Small intestine (tissue), 7 donors: ENCODE data around the gene SKI. TPM values are rescaled to one million over a fixed set of nuclear protein-coding genes. Genes with fewer than 3 reads are reported as not detected.
"Not testable (repeated sequence)": the region's sequence is repeated elsewhere in the genome, so short reads cannot be mapped to it uniquely, and the experiment has no call there.

Experiments used
- DNase-seq, 2 donors: peaks; one replicate each; pipeline versions ENCODE4 v3.0.0 to v3.0.0-alpha.2; 2013
- FAIRE-seq: peaks from 2 replicates; lab custom pipeline; 2012; peaks lifted over from hg19 to GRCh38; lab: Jason Lieb, UNC
- H3K27ac ChIP-seq, 3 donors: one replicate each; pipeline ENCODE4 v1.5.1; 2013; ENCODE audit warnings: low read length in 2 of 3, mild to moderate bottlenecking in 2 of 3, control low read depth in 1 of 3, inconsistent platforms in 1 of 3, low read depth in 1 of 3, moderate library complexity in 1 of 3
- H3K27me3 ChIP-seq, 3 donors: one replicate each; pipeline ENCODE4 v1.6.1; 2013; ENCODE audit warnings: low read length in 3 of 3, inconsistent platforms in 1 of 3; ENCODE audit not compliant: control insufficient read depth in 3 of 3, insufficient read depth in 3 of 3
- H3K36me3 ChIP-seq, 3 donors: one replicate each; pipeline ENCODE4 v1.6.1; 2013; ENCODE audit warnings: low read length in 3 of 3, inconsistent platforms in 1 of 3, low read depth in 1 of 3, mild to moderate bottlenecking in 1 of 3, moderate library complexity in 1 of 3; ENCODE audit not compliant: control insufficient read depth in 3 of 3, insufficient read depth in 2 of 3
- H3K4me1 ChIP-seq, 3 donors: one replicate each; pipeline ENCODE4 v1.6.1; 2013; ENCODE audit warnings: low read length in 2 of 3, inconsistent platforms in 1 of 3, low read depth in 1 of 3, mild to moderate bottlenecking in 1 of 3, moderate library complexity in 1 of 3; ENCODE audit not compliant: control insufficient read depth in 3 of 3, insufficient read depth in 2 of 3
- H3K4me3 ChIP-seq, 3 donors: one replicate each; pipeline ENCODE4 v1.5.1; 2013; ENCODE audit warnings: low read length in 3 of 3, control low read depth in 1 of 3, inconsistent platforms in 1 of 3, low read depth in 1 of 3, mild to moderate bottlenecking in 1 of 3, moderate library complexity in 1 of 3
- H3K9me3 ChIP-seq, 2 donors: one replicate each; pipeline ENCODE4 v1.6.1; 2013; ENCODE audit warnings: low read depth in 1 of 2, low read length in 1 of 2; ENCODE audit not compliant: control insufficient read depth in 2 of 2, insufficient read depth in 1 of 2
- WGBS, 3 donors: extraction: QIAGEN DNeasy Blood & Tissue Kit; methylation state at CpG; one replicate each; pipeline ENCODE4 v1.1.7; 2013; 5-methylcytosine and 5-hydroxymethylcytosine counted together
- polyA plus RNA-seq, 4 donors: library from polyadenylated mRNA; stranded (reverse) in 3 of 4; unstranded in 1 of 4; fragments of 200-250 nt in 3 of 4; fragments of 120-200 nt in 1 of 4; gene quantifications; one replicate each; pipeline versions ENCODE4 v1.2.1 to v1.2.3, GENCODE V29; 2013
- donor health status: healthy with polysubstance abuse.
- donor health status: control.
- donor health status: control.
- donor health status: Bipolar disorder and iron deficiency.
- donor health status: healthy.

Gene SKI
- polyA plus RNA-seq, 4 donors = 4.2 to 45.1 (median 11.6) TPM

DNA sequence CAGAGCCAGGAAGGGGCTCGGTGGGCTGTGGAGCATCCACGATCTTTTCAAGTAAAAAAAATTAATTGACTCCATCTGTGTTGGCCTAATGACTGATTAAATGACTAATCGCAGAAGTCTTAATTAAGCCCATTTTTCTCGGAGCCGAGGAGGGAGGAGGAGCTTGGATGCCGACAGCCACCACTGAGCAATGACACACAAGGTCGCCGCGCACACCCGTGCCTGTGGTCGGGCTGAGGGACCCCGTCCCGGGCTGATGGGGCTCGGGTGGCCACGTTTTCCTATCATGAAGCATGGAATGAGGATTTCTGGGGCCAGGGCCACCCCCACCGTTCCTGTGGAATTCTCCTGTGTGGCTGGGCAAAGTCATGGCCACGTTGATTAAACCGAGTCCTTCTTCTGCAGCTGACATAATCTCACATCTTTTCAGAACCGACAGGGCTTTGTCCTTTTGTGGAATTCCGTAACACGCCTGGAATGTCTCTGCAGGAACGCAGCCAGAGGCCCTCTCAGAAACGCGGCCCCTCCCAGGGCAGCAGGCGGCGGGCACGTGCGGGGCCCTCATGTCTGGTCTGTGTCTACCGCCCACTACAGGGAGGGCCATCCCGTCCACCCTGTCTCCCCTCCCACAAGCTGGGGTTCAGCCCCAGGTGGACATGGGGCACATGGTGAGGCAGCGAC is 102.5 kb downstream of the SKI start:
- Histone ChIP-seq H3K9me3 (no peaks in the 10 kb centered on the region), H3K27ac (peak overlapping the region in 2 of 3 donors; percentile 28 to 33), H3K4me1 (no peaks in the 10 kb centered on the region), H3K27me3 (no peaks in the 10 kb centered on the region), H3K4me3 (no peak overlapping the region), H3K36me3 (no peaks in the 10 kb centered on the region)
- DNase-seq = peak in 1 of 2 donors; percentile 32
- no peak for FAIRE-seq
- 66 to 76% (median 75%) methylated on average over 27 to 31 of the region's 31 CpGs for WGBS, 3 donors

DNA sequence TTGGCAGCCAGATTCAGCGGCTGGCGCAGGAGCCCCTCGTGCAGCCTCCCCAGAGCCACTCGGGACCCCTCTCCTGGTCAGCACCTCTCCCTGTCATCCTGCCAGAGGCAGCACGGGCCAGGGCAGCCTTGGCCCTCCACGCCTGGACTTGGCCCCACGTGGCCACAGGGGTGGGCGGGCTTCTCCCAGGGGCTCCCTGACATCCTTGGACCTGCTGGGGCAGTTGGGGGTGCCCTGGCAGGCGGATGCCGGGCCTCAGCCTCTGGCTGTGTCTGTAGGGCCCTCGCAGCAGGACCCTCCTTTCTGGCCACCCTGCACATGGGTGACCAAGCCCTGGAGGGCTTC is 103.1 kb downstream of the SKI start:
- H3K27me3 ChIP-seq = no peaks in the 10 kb centered on the region
- H3K4me3 ChIP-seq = no peak overlapping the region
- no peak for DNase-seq
- no peaks in the 10 kb centered on the region for H3K9me3 ChIP-seq
- no peak for FAIRE-seq
- peak overlapping the region in 1 of 3 donors; percentile 33 for H3K27ac ChIP-seq
- no peaks in the 10 kb centered on the region for H3K36me3 ChIP-seq
- no peaks in the 10 kb centered on the region for H3K4me1 ChIP-seq
- 78 to 82% (median 81%) methylated on average over 10 to 11 of the region's 11 CpGs for WGBS, 3 donors

DNA sequence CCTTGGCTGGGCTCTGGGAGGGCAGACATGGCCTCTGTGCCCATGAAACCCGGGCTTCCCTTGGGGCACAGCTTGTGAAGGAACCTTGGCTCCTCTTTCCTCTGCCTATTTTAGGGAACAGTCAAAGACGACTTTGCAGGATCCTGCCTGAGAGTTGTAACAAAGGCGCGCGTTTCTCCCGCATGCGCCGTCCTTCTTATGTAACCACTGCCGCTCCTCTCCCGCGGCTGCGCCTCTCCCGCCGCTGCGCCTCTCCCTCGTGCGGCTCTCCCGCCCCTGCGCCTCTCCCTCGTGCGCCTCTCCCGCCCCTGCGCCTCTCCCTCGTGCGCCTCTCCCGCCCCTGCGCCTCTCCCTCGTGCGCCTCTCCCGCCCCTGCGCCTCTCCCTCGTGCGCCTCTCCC is 103.5 kb downstream of the SKI start:
- H3K36me3 ChIP-seq, H3K9me3 ChIP-seq, H3K4me3 ChIP-seq, H3K27me3 ChIP-seq, H3K4me1 ChIP-seq, DNase-seq, FAIRE-seq: not testable (repeated sequence)
- 91 to 94% (median 92%) methylated on average over 21 to 33 of the region's 33 CpGs for WGBS, 3 donors
- H3K27ac ChIP-seq = peak overlapping the region in 1 of 3 donors; percentile 33

DNA sequence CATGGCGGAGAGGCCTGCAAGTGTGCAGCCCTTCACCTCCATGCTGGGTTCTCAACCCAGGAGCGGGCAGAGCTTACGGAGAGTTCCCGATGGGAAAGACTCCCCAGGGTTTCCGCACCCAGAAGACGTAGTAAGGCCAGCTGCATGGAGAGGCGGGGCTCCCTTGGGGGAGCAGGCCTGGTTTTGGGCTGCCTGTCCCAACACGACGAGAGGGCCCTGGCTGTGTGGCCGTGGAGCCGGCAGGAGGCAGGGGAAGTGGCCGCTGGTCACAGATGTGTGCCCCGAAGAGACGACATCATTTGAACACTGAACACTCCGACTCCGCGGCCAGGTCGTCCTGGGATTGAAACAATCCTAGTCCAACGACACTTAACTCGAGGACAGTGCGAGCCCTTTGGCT is 106.2 kb downstream of the SKI start:
- Histone ChIP-seq H3K27me3 (no peaks in the 10 kb centered on the region), H3K27ac (no peak overlapping the region), H3K9me3 (no peaks in the 10 kb centered on the region), H3K36me3 (no peaks in the 10 kb centered on the region), H3K4me1 (no peaks in the 10 kb centered on the region), H3K4me3 (no peak overlapping the region)
- DNase-seq (no peak), FAIRE-seq (no peak)
- WGBS, 3 donors = 91 to 92% (median 91%) methylated on average over 21 of the region's 21 CpGs

DNA sequence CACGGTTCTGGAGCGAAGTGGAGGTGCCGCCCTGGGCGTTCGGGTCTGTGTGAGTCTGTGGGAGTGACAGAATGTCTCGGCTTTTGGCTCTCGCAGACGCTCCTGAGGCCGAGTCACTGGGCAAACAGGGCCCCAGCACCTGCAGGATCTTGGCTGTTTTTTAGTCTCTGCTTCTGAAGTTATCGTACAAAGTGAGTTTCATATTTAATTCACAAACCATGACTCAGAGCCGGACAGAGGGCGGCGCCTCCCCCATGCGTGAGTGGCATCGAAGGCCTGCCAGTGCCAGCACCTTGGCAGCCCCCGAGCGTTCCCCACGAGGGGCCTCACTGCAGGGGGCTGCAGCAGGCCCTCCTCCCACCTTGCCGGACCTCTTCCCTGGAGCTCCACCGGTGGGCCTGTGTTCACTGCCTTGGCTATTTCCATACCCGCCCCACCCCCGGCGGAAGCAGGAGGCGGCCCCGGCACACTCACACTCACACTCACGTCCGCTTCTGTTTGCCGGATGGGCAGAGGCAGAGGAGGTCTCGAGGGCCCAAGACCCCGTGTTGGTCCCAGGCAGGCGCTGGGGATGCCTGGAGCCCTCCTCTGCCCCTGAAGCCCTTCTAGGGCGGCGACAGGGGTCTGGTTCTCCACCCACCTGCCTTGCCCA is 106.9 kb downstream of the SKI start:
- Histone ChIP-seq H3K9me3 (no peaks in the 10 kb centered on the region), H3K4me1 (no peaks in the 10 kb centered on the region), H3K27ac (no peak overlapping the region), H3K27me3 (no peaks in the 10 kb centered on the region), H3K36me3 (no peaks in the 10 kb centered on the region), H3K4me3 (no peak overlapping the region)
- DNase-seq (no peak), FAIRE-seq (no peak)
- WGBS, 3 donors = 70 to 79% (median 73%) methylated on average over 33 of the region's 33 CpGs

DNA sequence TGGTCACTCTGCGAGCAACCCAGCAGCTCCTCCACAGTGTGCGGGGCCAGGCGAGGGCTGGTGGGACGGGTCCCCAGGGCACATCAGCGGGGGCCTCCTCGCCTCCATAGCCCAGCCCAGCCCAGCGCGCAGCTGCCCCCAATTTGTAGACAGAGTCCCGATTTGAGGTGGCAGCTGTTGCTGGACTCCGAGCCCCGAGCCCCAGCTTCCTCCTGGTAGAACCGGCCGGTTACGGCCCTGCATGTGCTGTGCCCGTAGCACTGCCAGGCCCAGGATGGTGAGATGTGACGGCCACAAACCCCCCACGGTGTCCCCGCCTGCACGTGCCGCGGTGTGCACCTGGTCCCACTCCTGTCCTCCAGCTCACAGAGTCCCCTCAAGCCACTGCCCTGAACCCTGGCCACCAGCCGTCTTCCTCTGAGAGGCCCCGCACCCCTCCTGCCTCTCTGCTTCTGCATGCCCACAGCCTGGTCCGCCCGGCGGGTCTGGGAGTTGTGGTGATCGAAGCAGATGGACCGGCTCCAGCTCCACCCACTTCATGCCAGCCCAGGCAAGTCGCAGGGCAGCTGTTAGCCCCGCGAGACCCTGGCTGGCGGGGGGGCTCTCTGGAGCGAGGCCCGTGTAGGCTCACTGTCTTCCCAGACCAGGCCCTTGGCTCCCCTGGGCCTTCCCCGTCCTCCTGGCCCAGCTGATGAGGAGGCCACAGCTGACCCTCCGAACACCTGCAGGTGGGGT is 107.8 kb downstream of the SKI start:
- Histone ChIP-seq H3K4me1 (no peaks in the 10 kb centered on the region), H3K9me3 (no peaks in the 10 kb centered on the region), H3K27me3 (no peaks in the 10 kb centered on the region), H3K27ac (no peak overlapping the region), H3K36me3 (no peaks in the 10 kb centered on the region), H3K4me3 (no peak overlapping the region)
- DNase-seq (no peak), FAIRE-seq (no peak)
- WGBS, 3 donors = 82 to 92% (median 84%) methylated on average over 35 to 36 of the region's 36 CpGs

DNA sequence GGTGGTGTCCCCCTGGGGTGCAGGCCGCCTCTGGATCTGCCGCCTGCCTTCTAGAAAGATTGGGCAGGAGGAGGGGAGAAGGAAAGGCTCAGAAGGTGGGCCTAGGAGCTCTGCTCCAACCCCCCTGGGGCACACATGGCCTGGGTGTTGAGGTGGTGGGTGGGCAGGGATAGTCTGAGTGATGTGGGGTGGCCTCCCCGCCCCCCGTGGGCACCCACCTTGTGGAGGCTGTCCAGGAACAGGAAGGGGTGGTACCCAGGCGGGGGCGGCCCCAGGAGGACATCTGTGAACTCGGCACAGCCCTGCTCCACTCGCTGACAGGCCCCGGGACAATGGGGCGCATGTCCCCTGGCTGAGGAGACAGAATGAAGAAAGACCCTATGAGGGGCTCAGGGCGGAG is 108.4 kb downstream of the SKI start:
- DNase-seq = no peak
- no peak overlapping the region for H3K4me3 ChIP-seq
- no peaks in the 10 kb centered on the region for H3K36me3 ChIP-seq
- H3K9me3 ChIP-seq = no peaks in the 10 kb centered on the region
- H3K27me3 ChIP-seq = no peaks in the 10 kb centered on the region
- FAIRE-seq = no peak
- WGBS, 3 donors = 69 to 85% (median 75%) methylated on average over 9 to 11 of the region's 11 CpGs
- no peaks in the 10 kb centered on the region for H3K4me1 ChIP-seq
- no peak overlapping the region for H3K27ac ChIP-seq

DNA sequence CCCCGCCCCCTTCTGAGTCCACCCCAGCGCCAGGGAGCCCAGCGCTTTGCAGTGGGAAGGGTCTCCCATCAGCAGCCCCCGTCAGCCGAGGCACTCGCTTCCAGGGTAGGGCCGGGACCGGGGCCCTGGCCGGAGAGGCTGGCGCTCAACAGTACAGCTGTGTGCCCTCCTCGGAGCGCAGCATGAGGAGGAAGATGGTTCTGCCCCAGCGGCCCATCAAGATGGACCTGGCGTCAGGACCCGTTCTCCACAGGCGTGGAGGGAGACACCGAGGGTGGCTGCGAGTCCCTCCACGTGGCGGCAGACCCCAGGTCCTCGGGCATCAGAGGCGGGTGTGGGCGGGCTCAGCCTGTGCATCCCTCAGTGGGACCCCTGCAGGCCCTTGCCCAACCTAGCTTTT is 109.0 kb downstream of the SKI start:
- Histone ChIP-seq H3K27ac (no peak overlapping the region), H3K4me3 (no peak overlapping the region), H3K4me1 (no peaks in the 10 kb centered on the region), H3K27me3 (no peaks in the 10 kb centered on the region), H3K36me3 (no peaks in the 10 kb centered on the region), H3K9me3 (no peaks in the 10 kb centered on the region)
- FAIRE-seq (no peak), DNase-seq (no peak)
- WGBS, 3 donors = 84 to 91% (median 88%) methylated on average over 21 to 23 of the region's 23 CpGs
